ENCODE results near the gene DPH7.

DPH7 gene

GRCh38 chr9:137612741-137613142, 34.0 kb upstream of the DPH7 start:
- H3K4me3 ChIP-seq (ENCODE audit: low read depth, low read length) = no peak overlapping the region
- TF ChIP-seq CTCF (IDR thresholded peaks at IDR 0.05; ENCODE audit: low read depth, low read length, missing control alignments) = no peak
- no peak for DNase-seq (ENCODE audit: low read depth)

- no peak overlapping the region for H3K4me3 ChIP-seq (ENCODE audit: low read depth, low read length)
- TF ChIP-seq CTCF (IDR thresholded peaks at IDR 0.05; ENCODE audit: low read depth, low read length, missing control alignments) = no peak
- DNase-seq (ENCODE audit: low read depth) = no peak
Measured at GRCh38 chr9:137611623-137612609, 33.2 kb upstream of the DPH7 start.

- no peak for TF ChIP-seq CTCF (IDR thresholded peaks at IDR 0.05; ENCODE audit: low read depth, low read length, missing control alignments)
- no peak for DNase-seq (ENCODE audit: low read depth)
- no peak overlapping the region for H3K4me3 ChIP-seq (ENCODE audit: low read depth, low read length)
Measured at GRCh38 chr9:137610944-137611343, 32.2 kb upstream of the DPH7 start.

- no peak for DNase-seq (ENCODE audit: low read depth)
- TF ChIP-seq CTCF (IDR thresholded peaks at IDR 0.05; ENCODE audit: low read depth, low read length, missing control alignments) = no peak
- peak overlapping the region; percentile 85; the same call in 1 of the 2 replicates for H3K4me3 ChIP-seq (ENCODE audit: low read depth, low read length)
Measured at GRCh38 chr9:137607141-137607857, 28.6 kb upstream of the DPH7 start.

GRCh38 chr9:137606734-137607138, 28.0 kb upstream of the DPH7 start:
- no peak for TF ChIP-seq CTCF (IDR thresholded peaks at IDR 0.05; ENCODE audit: low read depth, low read length, missing control alignments)
- peak overlapping the region; percentile 85 for H3K4me3 ChIP-seq (ENCODE audit: low read depth, low read length)
- DNase-seq (ENCODE audit: low read depth) = no peak

- no peak for TF ChIP-seq CTCF (IDR thresholded peaks at IDR 0.05; ENCODE audit: low read depth, low read length, missing control alignments)
- peak overlapping the region; percentile 85 for H3K4me3 ChIP-seq (ENCODE audit: low read depth, low read length)
- no peak for DNase-seq (ENCODE audit: low read depth)
Measured at GRCh38 chr9:137606005-137606621, 27.4 kb upstream of the DPH7 start.

Measured in GM12864 (cell line).